ENCODE results near the gene APBA2.

APBA2 gene

GRCh38 chr15:28897861-28898585 lies 12.2 kb downstream of the APBA2 start:
- no peak for DNase-seq

- no peak for DNase-seq
Measured at GRCh38 chr15:28899061-28899738, 13.4 kb downstream of the APBA2 start.

GRCh38 chr15:28900041-28900891 lies 14.5 kb downstream of the APBA2 start:
- DNase-seq: no peak

- no peak for DNase-seq
Measured at GRCh38 chr15:28900892-28901586, 15.3 kb downstream of the APBA2 start.

DNA sequence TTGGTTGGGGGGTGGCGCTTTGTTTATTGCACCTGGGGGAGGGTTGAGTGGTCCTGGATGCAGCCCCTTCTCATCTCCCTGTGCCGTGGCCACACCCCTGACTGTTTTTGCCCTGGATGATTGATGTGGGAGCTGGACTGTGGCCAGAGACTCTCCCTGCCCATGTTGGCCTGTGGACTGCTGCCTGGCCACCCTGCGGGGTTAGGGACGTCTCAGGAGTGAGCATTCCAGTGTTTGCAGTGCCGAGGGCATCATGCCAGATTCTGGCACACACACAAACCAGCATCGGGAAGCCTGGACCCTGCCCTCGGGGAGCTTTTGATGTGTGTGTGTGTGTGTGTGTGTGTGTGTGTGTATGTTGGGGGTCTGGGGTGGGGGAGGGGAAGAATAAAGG lies 15.8 kb downstream of the APBA2 start:
- DNase-seq: no peak

- DNase-seq: no peak
Measured at GRCh38 chr15:28901987-28902745, 16.4 kb downstream of the APBA2 start.

DNA sequence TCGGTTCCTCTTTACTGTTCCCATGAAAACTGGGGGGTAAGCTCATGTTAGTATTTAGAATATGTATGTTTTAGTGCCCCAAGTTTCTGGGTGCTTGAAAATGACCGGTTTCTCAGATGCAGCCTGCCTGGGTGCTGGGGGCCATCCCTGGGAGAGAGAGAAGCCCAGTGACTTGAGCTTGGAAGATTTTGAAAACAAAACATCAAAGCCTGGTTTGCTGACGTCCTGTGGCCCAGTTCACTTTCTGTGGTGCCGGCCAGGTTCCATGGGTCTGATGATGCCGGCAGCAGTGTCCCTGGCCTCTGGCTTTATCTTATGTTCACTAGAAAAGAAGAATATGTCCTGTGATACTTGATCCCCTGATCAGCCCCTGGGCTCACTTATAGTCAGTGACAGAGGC lies 17.1 kb downstream of the APBA2 start:
- DNase-seq: no peak

DNA sequence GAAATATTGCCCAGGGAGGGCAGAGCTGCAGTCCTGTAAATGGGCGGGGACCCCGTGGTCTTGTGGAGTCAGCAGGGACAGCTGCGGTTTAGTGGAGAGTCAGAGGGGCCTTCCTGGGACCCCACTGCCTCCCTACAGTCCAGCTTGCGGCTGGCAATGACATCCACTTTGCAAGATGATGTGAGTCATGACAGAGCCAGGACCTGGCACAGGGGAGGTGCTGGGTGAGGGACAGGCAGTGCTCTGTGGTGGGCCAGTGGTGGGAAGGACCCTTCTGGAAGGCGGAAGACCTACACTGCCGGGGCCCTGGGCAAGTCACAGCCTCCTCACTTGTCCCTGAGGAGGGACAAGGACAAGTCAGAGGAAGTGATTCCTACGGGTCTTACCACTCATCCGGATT lies 17.8 kb downstream of the APBA2 start:
- DNase-seq: no peak

- DNase-seq: no peak
Measured at GRCh38 chr15:28904003-28904402, 18.2 kb downstream of the APBA2 start.

GRCh38 chr15:28904541-28905315 lies 19.0 kb downstream of the APBA2 start:
- no peak for DNase-seq

DNA sequence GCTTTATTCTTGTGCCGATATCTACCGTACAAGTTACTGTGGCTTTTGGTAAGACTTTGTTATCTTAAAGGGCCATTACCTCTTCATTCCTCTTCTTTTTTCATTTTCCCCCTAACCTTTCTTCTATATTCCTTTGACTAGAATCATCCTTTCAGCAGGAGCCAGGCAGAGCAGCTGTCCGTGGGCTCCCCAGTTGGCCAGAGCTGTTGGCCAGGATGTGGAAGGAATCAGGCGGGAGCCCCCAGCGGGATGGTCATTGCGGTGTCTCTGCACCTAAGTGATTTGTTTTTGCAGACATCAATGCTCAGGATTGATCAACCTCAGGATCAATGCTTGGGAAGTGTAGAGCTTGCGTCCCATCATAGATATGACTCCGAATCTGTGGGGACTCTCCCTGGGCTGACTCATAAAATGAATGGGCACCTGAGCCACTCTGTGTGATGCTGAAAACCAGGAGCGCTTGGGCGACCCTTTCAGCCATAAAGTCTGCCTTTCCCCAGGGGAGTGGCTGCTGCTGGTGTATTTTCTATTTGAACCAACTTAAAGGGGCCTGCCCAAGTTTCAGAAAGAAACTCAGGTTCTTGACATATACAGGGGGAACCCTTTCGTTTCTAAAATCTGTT lies 21.7 kb downstream of the APBA2 start:
- no peak for DNase-seq

- no peak for DNase-seq
Measured at GRCh38 chr15:28909958-28910500, 24.3 kb downstream of the APBA2 start.

- no peak for DNase-seq
Measured at GRCh38 chr15:28911310-28911931, 25.6 kb downstream of the APBA2 start.

GRCh38 chr15:28912422-28912821 lies 26.6 kb downstream of the APBA2 start:
- DNase-seq: no peak

DNA sequence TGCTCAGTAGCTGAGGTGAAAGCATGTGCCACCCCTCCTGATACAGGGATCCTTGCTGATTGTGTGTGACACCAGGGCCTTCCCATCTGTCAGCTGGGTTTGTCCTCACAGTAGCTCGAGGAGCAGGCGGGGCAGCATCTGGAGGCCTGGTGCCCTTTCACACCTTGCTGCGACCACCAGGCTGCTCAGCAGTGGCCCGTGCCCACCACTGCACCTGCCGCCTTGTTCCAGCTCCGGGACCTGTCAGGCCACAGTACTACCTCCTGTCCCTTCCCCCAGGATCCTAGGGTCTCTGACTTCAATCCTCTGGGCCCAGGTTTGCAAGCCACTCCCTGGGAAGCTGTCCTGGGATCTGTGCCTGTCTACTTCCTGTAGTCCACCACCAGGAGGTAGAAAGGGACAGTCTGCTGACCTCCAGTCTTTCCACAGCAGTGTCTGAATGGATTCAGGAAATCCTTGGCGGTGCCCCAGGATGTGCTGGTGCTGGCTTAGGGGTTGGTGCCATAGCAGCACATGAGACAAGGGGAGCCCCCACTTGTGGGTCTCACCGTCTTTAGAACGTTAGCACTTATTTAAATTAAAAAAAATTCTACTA lies 27.5 kb downstream of the APBA2 start:
- no peak for DNase-seq

DNA sequence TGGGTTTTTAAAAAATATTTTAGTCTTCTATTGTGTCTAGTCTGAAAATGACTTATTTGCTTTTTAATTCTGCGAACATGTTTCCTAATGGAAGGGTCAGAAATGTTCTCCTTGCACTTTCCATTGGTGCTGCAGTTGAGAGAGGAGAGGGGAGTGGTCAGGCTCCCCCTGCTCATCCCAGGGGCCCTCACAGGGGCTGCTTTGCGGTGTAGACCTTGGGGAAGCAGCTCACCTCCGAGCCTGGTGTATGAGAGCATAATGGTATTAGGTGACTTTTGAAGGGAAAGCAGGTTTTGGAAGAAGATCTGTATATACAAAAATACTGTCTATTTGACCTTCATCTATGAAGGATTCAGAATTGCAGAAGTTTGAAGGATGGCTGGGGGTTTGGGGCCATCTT lies 28.3 kb downstream of the APBA2 start:
- DNase-seq: no peak

GRCh38 chr15:28914483-28915023 lies 28.8 kb downstream of the APBA2 start:
- DNase-seq: no peak

GRCh38 chr15:28915041-28915810 lies 29.5 kb downstream of the APBA2 start:
- no peak for DNase-seq

DNA sequence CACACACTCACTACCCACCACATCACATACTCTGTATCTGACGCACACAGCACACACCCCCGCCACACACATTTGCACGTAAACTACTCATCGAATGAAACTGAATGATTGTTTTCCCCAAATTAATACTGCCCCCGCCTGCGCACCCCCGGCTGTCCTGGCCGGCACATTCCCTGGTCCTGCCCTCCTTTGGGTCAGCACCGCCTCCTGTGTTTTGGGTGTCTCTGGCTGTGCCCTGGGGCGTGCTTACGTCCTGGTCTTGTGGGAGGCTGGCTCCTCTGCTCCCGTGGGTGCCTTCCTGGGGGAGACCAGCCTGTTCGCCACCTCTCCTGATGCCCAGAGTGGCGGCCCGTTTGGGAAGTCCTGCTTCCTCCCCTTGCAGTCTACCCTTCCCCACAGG lies 30.2 kb downstream of the APBA2 start:
- no peak for DNase-seq
